ENCODE results near the gene RGS3. TPM values are rescaled to one million over a fixed set of nuclear protein-coding genes. Genes with fewer than 3 reads are reported as not detected.
A peak's percentile ranks its signal among the peaks of the same experiment; 100 is the strongest.

The RGS3 gene
- total RNA-seq, 1 experiment from 2014 or later: 35.8 TPM

DNA sequence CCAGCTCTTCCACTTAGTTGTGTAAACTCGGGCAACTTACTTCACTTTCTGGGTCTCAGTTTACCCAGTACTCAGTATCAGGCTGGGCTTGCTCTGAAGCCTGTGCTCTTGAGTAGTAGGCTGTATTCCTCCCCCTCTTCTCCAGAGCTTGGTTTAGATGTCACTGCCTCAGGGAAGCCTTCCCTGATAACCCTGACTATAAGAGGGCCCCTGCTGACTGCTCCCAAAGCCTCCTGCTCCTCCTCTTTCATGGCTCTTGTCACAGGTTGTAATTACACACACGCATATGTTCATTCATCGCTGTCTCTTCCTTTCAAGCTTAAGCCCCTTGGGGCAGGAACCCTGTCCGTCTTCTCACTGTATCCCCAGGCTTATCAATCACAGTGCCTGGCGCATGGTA is 140.2 kb downstream of the RGS3 start:
- Histone ChIP-seq H3K9me3 (replicated peaks) (no peaks in the 10 kb centered on the region), H3K36me3 (no peaks in the 10 kb centered on the region), H3K27ac (no peak overlapping the region), H3K27me3 (no peaks in the 10 kb centered on the region), H3K4me3 (no peak overlapping the region), H3K4me1 (peaks cover 42% of the 10 kb centered on the region)
- DNase-seq: no peak

GRCh38 chr9:113604393-113604792 is 140.9 kb downstream of the RGS3 start:
- no peak overlapping the region for H3K4me3 ChIP-seq
- no peaks in the 10 kb centered on the region for H3K27me3 ChIP-seq
- H3K4me1 ChIP-seq: peaks cover 43% of the 10 kb centered on the region
- H3K27ac ChIP-seq: no peak overlapping the region
- DNase-seq: no peak
- no peaks in the 10 kb centered on the region for H3K9me3 ChIP-seq (replicated peaks)
- no peaks in the 10 kb centered on the region for H3K36me3 ChIP-seq

GRCh38 chr9:113606510-113606909 is 143.0 kb downstream of the RGS3 start:
- peaks cover 40% of the 10 kb centered on the region for H3K4me1 ChIP-seq
- H3K27me3 ChIP-seq: no peaks in the 10 kb centered on the region
- no peaks in the 10 kb centered on the region for H3K9me3 ChIP-seq (replicated peaks)
- H3K4me3 ChIP-seq: no peak overlapping the region
- no peaks in the 10 kb centered on the region for H3K36me3 ChIP-seq
- DNase-seq: no peak
- no peak overlapping the region for H3K27ac ChIP-seq

DNA sequence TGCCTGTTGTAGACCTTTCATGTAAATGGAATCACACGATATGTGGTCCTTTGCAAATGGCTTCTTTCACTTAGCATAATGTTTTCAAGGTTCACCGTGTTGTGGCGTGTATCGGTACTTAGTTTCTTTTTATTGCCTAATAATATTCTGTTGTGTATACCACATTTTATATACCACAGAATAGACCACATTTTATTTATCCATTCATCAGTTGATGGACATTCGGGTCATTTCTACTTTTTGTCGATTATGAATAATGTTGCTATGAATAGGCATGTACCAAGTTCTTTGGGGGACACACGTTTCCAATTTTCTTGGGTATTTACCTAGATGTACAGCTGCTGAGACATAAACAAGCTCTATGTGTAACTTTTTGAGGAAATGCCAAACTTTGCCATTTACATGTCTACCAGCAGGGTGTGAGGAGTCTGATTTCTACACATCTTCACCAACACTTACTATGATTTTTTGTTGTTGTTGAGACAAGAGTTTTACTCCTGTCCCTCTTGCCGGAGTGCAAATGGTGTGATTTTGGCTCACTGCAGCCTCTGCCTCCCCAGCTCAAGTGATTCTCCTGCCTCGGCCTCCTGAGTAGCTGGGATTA is 144.7 kb downstream of the RGS3 start:
- H3K4me3 ChIP-seq: no peak overlapping the region
- peaks cover 23% of the 10 kb centered on the region for H3K4me1 ChIP-seq
- H3K9me3 ChIP-seq (replicated peaks): no peaks in the 10 kb centered on the region
- no peaks in the 10 kb centered on the region for H3K27me3 ChIP-seq
- H3K27ac ChIP-seq: no peak overlapping the region
- no peaks in the 10 kb centered on the region for H3K36me3 ChIP-seq
- no peak for DNase-seq

DNA sequence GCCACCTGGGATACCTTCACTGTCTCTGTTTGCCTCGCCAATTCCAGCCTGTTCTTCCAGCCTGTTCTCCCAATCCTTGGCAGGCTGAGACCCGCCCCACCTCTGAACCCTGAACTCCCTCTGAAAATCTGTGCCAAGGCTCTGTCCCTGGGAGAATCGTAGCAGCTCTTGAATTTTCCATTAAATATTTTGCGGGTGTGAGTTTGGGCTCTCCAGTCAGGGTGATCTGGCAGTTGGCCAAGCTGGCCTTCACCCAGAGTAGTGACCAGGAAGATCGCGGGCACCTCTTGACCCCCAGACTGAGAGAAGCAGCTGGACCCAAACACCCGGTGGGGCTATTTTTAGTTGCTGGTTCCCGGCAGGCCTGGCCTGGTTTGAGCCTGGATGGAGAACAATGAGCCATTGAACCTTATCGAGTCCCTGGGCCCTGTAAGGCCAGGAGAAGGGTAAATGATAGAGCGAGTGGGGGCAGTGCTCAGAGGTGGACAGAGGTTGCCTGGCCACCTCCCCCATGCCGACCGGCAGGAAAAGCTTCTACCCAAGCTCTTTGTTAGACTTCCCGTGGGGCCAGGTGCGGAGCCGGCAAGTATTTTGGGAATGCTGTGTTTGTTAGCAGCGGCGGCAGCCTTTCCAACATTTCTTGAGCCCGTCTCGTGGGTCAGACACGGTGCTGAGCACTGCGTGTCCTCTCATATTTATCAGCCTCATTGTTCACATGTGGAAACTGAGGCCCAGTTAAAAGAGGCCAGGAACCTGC is 146.2 kb downstream of the RGS3 start:
- peak; percentile 93 for DNase-seq
- H3K27me3 ChIP-seq: no peaks in the 10 kb centered on the region
- H3K27ac ChIP-seq: peak overlapping the region; percentile 78

GRCh38 chr9:113611461-113612215 is 148.1 kb downstream of the RGS3 start:
- Histone ChIP-seq H3K4me1 (peaks cover 45% of the 10 kb centered on the region), H3K27me3 (no peaks in the 10 kb centered on the region)
- DNase-seq: no peak

More for the DNA sequence above, 146.2 kb downstream of the RGS3 start:
- H3K4me1 ChIP-seq: peaks cover 28% of the 10 kb centered on the region
- H3K36me3 ChIP-seq: no peaks in the 10 kb centered on the region
- H3K9me3 ChIP-seq (replicated peaks): no peaks in the 10 kb centered on the region
- peak overlapping the region; percentile 10 for H3K4me3 ChIP-seq

GRCh38 chr9:113612216-113612747 is 148.8 kb downstream of the RGS3 start:
- no peaks in the 10 kb centered on the region for H3K27me3 ChIP-seq
- no peak overlapping the region for H3K4me3 ChIP-seq
- no peak overlapping the region for H3K27ac ChIP-seq
- peaks cover 52% of the 10 kb centered on the region for H3K4me1 ChIP-seq
- no peaks in the 10 kb centered on the region for H3K36me3 ChIP-seq
- no peak for DNase-seq
- H3K9me3 ChIP-seq (replicated peaks): no peaks in the 10 kb centered on the region

More at GRCh38 chr9:113611461-113612215, 148.1 kb downstream of the RGS3 start:
- Histone ChIP-seq H3K27ac (no peak overlapping the region), H3K9me3 (replicated peaks) (no peaks in the 10 kb centered on the region), H3K36me3 (no peaks in the 10 kb centered on the region), H3K4me3 (no peak overlapping the region)

GRCh38 chr9:113612828-113613227 is 149.3 kb downstream of the RGS3 start:
- no peak overlapping the region for H3K27ac ChIP-seq
- no peaks in the 10 kb centered on the region for H3K27me3 ChIP-seq
- peaks cover 57% of the 10 kb centered on the region for H3K4me1 ChIP-seq
- H3K4me3 ChIP-seq: no peak overlapping the region
- H3K36me3 ChIP-seq: no peaks in the 10 kb centered on the region
- H3K9me3 ChIP-seq (replicated peaks): no peaks in the 10 kb centered on the region
- DNase-seq: no peak

- H3K4me3 ChIP-seq: no peak overlapping the region
- no peaks in the 10 kb centered on the region for H3K36me3 ChIP-seq
- H3K27ac ChIP-seq: no peak overlapping the region
- peaks cover 59% of the 10 kb centered on the region for H3K4me1 ChIP-seq
- DNase-seq: no peak
- H3K27me3 ChIP-seq: no peaks in the 10 kb centered on the region
- H3K9me3 ChIP-seq (replicated peaks): no peaks in the 10 kb centered on the region
Observed at GRCh38 chr9:113613815-113614413, 150.4 kb downstream of the RGS3 start.

- Histone ChIP-seq H3K36me3 (no peaks in the 10 kb centered on the region), H3K4me1 (peaks cover 63% of the 10 kb centered on the region), H3K27me3 (no peaks in the 10 kb centered on the region), H3K27ac (no peak overlapping the region), H3K4me3 (no peak overlapping the region), H3K9me3 (replicated peaks) (no peaks in the 10 kb centered on the region)
- peak in 1 of 2 experiments; percentile 46 for DNase-seq
Observed at GRCh38 chr9:113614843-113615648, 151.5 kb downstream of the RGS3 start.

GRCh38 chr9:113616116-113616515 is 152.6 kb downstream of the RGS3 start:
- no peak overlapping the region for H3K27ac ChIP-seq
- H3K4me3 ChIP-seq: no peak overlapping the region
- no peak for DNase-seq
- H3K36me3 ChIP-seq: no peaks in the 10 kb centered on the region
- H3K9me3 ChIP-seq (replicated peaks): no peaks in the 10 kb centered on the region
- H3K27me3 ChIP-seq: no peaks in the 10 kb centered on the region
- peaks cover 63% of the 10 kb centered on the region for H3K4me1 ChIP-seq

DNA sequence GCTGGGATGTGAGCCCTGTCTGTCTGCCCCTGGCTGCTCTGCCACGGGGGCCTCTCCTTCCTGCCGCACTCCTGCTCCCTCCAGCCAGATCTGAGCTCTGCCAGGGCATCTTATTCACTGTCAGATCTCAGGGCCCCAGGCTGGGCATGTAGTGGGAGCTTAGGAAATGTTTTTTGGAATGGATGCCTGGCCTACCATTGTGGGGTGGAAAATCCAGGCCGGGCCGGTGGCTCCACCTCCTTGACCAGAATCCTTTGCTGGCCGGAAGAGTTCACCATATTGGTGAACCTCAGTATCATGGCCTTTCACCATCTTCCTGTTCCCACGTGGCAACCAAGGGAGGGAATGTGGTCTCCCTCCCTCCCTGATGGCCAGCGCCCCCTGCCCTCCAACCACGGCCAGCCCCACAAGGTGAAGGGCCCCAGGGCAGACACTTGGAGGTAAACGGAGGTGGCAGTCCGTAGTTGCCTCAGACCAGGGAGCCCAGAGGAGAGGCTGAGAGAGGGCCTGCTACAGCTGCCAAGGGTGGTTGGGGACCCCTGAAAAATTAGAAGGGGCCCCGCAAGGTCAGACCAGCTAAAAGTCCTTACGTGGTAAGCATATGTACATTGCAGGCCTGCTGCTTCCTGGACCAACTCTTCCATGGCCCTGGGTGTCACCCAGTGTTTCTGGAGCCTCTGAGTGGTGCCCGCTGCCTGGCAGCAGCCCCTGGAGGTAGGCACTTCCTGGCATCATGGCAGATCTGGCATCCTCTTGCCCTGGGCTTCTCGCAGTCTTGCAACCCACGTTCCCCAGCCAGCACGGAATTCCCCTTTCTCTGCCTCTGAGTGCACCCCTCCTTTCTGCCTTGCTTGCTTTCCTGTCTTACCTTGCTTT is 153.3 kb downstream of the RGS3 start:
- H3K36me3 ChIP-seq: no peaks in the 10 kb centered on the region
- peaks cover 69% of the 10 kb centered on the region for H3K4me1 ChIP-seq
- no peak overlapping the region for H3K4me3 ChIP-seq
- DNase-seq: no peak
- H3K9me3 ChIP-seq (replicated peaks): no peaks in the 10 kb centered on the region
- H3K27ac ChIP-seq: no peak overlapping the region
- H3K27me3 ChIP-seq: no peaks in the 10 kb centered on the region

GRCh38 chr9:113617550-113617949 is 154.0 kb downstream of the RGS3 start:
- no peak overlapping the region for H3K4me3 ChIP-seq
- peak in 1 of 2 experiments; percentile 56 for DNase-seq
- H3K9me3 ChIP-seq (replicated peaks): no peaks in the 10 kb centered on the region
- no peaks in the 10 kb centered on the region for H3K36me3 ChIP-seq
- H3K27ac ChIP-seq: no peak overlapping the region
- peaks cover 76% of the 10 kb centered on the region for H3K4me1 ChIP-seq
- H3K27me3 ChIP-seq: no peaks in the 10 kb centered on the region

All from SJCRH30 (cell line).